H1 (cell line): ENCODE data around the gene SPTB. TPM values are rescaled to one million over a fixed set of nuclear protein-coding genes. Genes with fewer than 3 reads are reported as not detected.

Experiments
- CTBP2 ChIP-seq: IDR thresholded peaks from 2 replicates; pipeline ENCODE4 v1.7.0; 2011; ENCODE audit warnings: borderline replicate concordance, mild to moderate bottlenecking, moderate library complexity, mixed read lengths, low read length; ENCODE audit not compliant: insufficient read depth, insufficient read length
- polyA plus RNA-seq, 7 experiments: library from polyadenylated mRNA; depleted of rRNA in 3 of 7; stranded (reverse) in 5 of 7; unstranded in 2 of 7; fragments of >200 nt in 5 of 7; fragments of 200-250 nt in 2 of 7; gene quantifications; 1 replicate in 5 of 7; 2 replicates in 1 of 7; 4 replicates in 1 of 7; pipeline versions ENCODE4 v1.2.1 to v1.2.3, GENCODE V29; 2011 to 2013; ENCODE audit warnings: missing spikeins in 2 of 7, mixed read lengths in 2 of 7
- total RNA-seq: library from RNA; stranded (reverse); fragmentation: NEBNext Ultra II Directional; extraction: Animal tissue kit (Norgen Biotek cat#: 25700); gene quantifications from 2 replicates; pipeline ENCODE4 v1.2.1, GENCODE V29; 2021

The SPTB gene
- total and polyA plus RNA-seq, 2 of the 8 experiments (the other 6 are each of a cell fraction or from before 2014, with no cell fraction given): 0.30 to 2.4 TPM

DNA sequence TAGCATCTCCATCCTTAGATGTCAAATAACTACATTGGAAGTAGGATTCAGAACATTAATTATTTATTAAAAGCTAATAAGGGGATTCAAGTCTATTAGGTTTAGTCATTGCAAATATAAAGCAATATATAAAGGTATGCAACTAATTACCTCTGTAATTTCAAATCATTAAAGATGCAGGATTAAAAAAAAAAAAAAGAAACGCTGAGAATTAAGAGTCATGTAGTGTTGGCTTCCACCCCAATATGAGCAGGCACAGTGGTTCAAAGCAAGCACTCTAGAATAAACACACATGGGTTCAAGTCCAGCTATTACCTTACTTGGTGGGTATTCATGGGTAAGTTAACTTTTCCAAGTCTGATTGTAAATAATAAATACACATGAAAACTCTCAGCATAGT, 10.9 kb downstream of the SPTB start (continued):
- TF ChIP-seq CTBP2: no peak
- TF ChIP-seq, all 59 proteins: peak for 0
